Nephron (organoid): ENCODE measurements around the gene PRR5L.

Experiments
- H3K27ac Mint-ChIP-seq, 3 experiments: 2 replicates each; pipeline ENCODE4 v1.8.0; 2020; ENCODE audit warnings: mixed read lengths in 3 of 3, mild to moderate bottlenecking in 2 of 3, moderate library complexity in 1 of 3
- H3K27me3 Mint-ChIP-seq: 2 replicates; pipeline ENCODE4 v1.8.0; 2021; ENCODE audit warnings: low read depth, mild to moderate bottlenecking, moderate library complexity, mixed read lengths
- H3K36me3 Mint-ChIP-seq: 2 replicates; pipeline ENCODE4 v1.8.0; 2020; ENCODE audit warnings: low read depth, mixed read lengths
- H3K4me1 Mint-ChIP-seq: 2 replicates; pipeline ENCODE4 v1.8.0; 2020; ENCODE audit warnings: mixed read lengths
- H3K4me3 Mint-ChIP-seq, 3 experiments: 2 replicates each; pipeline ENCODE4 v1.8.0; 2020; ENCODE audit warnings: mild to moderate bottlenecking in 3 of 3, mixed read lengths in 3 of 3, moderate library complexity in 2 of 3
- H3K9me3 Mint-ChIP-seq: 2 replicates; pipeline ENCODE4 v1.8.0; 2020; ENCODE audit warnings: mixed read lengths
- CTCF ChIP-seq, 3 experiments: fragments of 200-600 bp; sonication (generic); IDR thresholded peaks; one replicate each; pipeline ENCODE4 v1.5.0; 2021; ENCODE audit warnings: antibody characterized with exemption in 3 of 3; ENCODE audit not compliant: unreplicated experiment in 3 of 3

Gene PRR5L

GRCh38 chr11:36343436-36343835, 47.3 kb downstream of the PRR5L start:
- H3K9me3 Mint-ChIP-seq: no peaks in the 10 kb centered on the region

GRCh38 chr11:36345084-36345511, 49.0 kb downstream of the PRR5L start:
- TF ChIP-seq CTCF (IDR thresholded peaks at IDR 0.05; ENCODE audit: unreplicated experiment in 3 of 3): no peak
- Mint-ChIP-seq H3K27ac (peak overlapping the region in 1 of 3 experiments; percentile 20), H3K4me1 (peaks cover 10% of the 10 kb centered on the region), H3K36me3 (no peaks in the 10 kb centered on the region), H3K27me3 (peaks cover 4% of the 10 kb centered on the region), H3K9me3 (no peaks in the 10 kb centered on the region), H3K4me3 (no peak overlapping the region)

More at GRCh38 chr11:36343436-36343835, 47.3 kb downstream of the PRR5L start:
- Mint-ChIP-seq H3K27ac (no peak overlapping the region), H3K27me3 (peaks cover 11% of the 10 kb centered on the region), H3K36me3 (no peaks in the 10 kb centered on the region), H3K4me3 (no peak overlapping the region), H3K4me1 (peaks cover 9% of the 10 kb centered on the region)
- no peak for TF ChIP-seq CTCF (IDR thresholded peaks at IDR 0.05; ENCODE audit: unreplicated experiment in 3 of 3)

- peaks cover 4% of the 10 kb centered on the region for H3K27me3 Mint-ChIP-seq
- H3K4me1 Mint-ChIP-seq: peaks cover 5% of the 10 kb centered on the region
- no peak for TF ChIP-seq CTCF (IDR thresholded peaks at IDR 0.05; ENCODE audit: unreplicated experiment in 3 of 3)
- H3K27ac Mint-ChIP-seq: no peak overlapping the region
- no peaks in the 10 kb centered on the region for H3K9me3 Mint-ChIP-seq
- no peaks in the 10 kb centered on the region for H3K36me3 Mint-ChIP-seq
- H3K4me3 Mint-ChIP-seq: no peak overlapping the region
Measured at GRCh38 chr11:36345535-36346141, 49.5 kb downstream of the PRR5L start.

- Mint-ChIP-seq H3K27ac (no peak overlapping the region), H3K4me3 (no peak overlapping the region), H3K9me3 (no peaks in the 10 kb centered on the region), H3K4me1 (peaks cover 5% of the 10 kb centered on the region), H3K36me3 (no peaks in the 10 kb centered on the region), H3K27me3 (peaks cover 4% of the 10 kb centered on the region)
- TF ChIP-seq CTCF (IDR thresholded peaks at IDR 0.05; ENCODE audit: unreplicated experiment in 3 of 3): no peak
Measured at GRCh38 chr11:36346562-36347383, 50.7 kb downstream of the PRR5L start.

- no peak for TF ChIP-seq CTCF (IDR thresholded peaks at IDR 0.05; ENCODE audit: unreplicated experiment in 3 of 3)
- no peak overlapping the region for H3K27ac Mint-ChIP-seq
- no peak overlapping the region for H3K4me3 Mint-ChIP-seq
- H3K36me3 Mint-ChIP-seq: no peaks in the 10 kb centered on the region
- peaks cover 5% of the 10 kb centered on the region for H3K4me1 Mint-ChIP-seq
- H3K27me3 Mint-ChIP-seq: peaks cover 4% of the 10 kb centered on the region
- no peaks in the 10 kb centered on the region for H3K9me3 Mint-ChIP-seq
Measured at GRCh38 chr11:36347384-36347906, 51.4 kb downstream of the PRR5L start.
